Measurements from ENCODE around the gene ARHGEF28.

The ARHGEF28 gene

DNA sequence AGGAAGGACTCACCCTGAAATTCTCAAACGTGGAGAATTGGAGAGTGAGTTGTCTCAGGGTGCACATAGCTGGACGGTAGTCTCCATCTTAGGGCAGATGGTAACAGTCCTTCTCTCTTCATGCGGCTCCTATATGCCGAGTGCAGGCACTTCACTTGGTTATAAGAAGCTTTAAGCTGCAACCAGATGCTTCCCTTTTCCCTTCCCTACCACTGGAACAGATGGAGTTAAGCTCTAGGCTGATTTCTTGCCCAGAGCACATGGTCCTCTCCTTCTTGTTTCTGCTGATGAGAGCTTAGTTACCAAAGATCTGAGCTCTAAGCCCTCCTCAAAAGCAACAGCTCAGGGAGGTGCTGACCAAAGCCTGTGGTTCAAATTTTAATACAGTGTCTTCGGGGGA is 355.7 kb downstream of the ARHGEF28 start:
- Histone ChIP-seq H3K4me3 (replicated peaks; ENCODE audit: insufficient read depth, low read length) (no peak overlapping the region), H3K27ac (replicated peaks) (no peak overlapping the region), H3K27me3 (ENCODE audit: insufficient read depth, poor library complexity, severe bottlenecking) (no peaks in the 10 kb centered on the region)
- TF ChIP-seq CTCF (IDR thresholded peaks at IDR 0.05; ENCODE audit: insufficient read depth, low read length) (no peak), SPI1 (IDR thresholded peaks at IDR 0.05; ENCODE audit: borderline replicate concordance, low read depth) (no peak), GABPA (IDR thresholded peaks at IDR 0.05; ENCODE audit: low read depth) (no peak), POLR2AphosphoS5 (IDR thresholded peaks at IDR 0.05; ENCODE audit: low read depth) (no peak)
- TF ChIP-seq, protein P1, sequence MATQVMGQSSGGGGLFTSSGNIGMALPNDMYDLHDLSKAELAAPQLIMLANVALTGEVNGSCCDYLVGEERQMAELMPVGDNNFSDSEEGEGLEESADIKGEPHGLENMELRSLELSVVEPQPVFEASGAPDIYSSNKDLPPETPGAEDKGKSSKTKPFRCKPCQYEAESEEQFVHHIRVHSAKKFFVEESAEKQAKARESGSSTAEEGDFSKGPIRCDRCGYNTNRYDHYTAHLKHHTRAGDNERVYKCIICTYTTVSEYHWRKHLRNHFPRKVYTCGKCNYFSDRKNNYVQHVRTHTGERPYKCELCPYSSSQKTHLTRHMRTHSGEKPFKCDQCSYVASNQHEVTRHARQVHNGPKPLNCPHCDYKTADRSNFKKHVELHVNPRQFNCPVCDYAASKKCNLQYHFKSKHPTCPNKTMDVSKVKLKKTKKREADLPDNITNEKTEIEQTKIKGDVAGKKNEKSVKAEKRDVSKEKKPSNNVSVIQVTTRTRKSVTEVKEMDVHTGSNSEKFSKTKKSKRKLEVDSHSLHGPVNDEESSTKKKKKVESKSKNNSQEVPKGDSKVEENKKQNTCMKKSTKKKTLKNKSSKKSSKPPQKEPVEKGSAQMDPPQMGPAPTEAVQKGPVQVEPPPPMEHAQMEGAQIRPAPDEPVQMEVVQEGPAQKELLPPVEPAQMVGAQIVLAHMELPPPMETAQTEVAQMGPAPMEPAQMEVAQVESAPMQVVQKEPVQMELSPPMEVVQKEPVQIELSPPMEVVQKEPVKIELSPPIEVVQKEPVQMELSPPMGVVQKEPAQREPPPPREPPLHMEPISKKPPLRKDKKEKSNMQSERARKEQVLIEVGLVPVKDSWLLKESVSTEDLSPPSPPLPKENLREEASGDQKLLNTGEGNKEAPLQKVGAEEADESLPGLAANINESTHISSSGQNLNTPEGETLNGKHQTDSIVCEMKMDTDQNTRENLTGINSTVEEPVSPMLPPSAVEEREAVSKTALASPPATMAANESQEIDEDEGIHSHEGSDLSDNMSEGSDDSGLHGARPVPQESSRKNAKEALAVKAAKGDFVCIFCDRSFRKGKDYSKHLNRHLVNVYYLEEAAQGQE (IDR thresholded peaks at IDR 0.05; ENCODE audit: insufficient replicate concordance, low read depth) = no peak
- no peak for DNase-seq (ENCODE audit: low read depth in 1 of 2, low spot score in 1 of 2)

- DNase-seq (ENCODE audit: low read depth in 1 of 2, low spot score in 1 of 2) = no peak
- TF ChIP-seq GABPA (IDR thresholded peaks at IDR 0.05; ENCODE audit: low read depth) (no peak), POLR2AphosphoS5 (IDR thresholded peaks at IDR 0.05; ENCODE audit: low read depth) (no peak), SPI1 (IDR thresholded peaks at IDR 0.05; ENCODE audit: borderline replicate concordance, low read depth) (no peak)
- TF ChIP-seq, protein P1 (IDR thresholded peaks at IDR 0.05; ENCODE audit: insufficient replicate concordance, low read depth) = no peak
- H3K27me3 ChIP-seq (ENCODE audit: insufficient read depth, poor library complexity, severe bottlenecking) = no peaks in the 10 kb centered on the region
- H3K27ac ChIP-seq (replicated peaks) = no peak overlapping the region
- no peak overlapping the region for H3K4me3 ChIP-seq (replicated peaks; ENCODE audit: insufficient read depth, low read length)
These were observed 357.6 kb downstream of the ARHGEF28 start for GRCh38 chr5:73983644-73984043.

DNA sequence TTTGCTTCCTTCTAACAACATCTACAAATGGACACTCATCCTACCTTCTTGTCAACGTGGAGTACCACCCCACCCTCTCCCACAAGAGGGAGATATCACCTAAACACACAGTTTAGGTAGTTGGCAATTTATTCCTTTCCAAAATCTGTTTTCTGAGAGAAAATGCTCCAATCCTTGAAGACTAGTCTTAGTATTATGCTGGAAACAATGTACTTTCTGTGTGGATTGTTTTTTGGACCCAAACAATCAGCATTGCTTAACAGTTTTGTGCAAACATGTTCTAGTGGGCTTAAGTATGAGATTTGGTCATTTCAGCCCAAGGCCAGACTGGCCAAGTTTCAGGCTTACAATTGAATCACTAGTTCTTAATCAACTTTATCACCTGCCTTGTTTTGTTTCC is 359.1 kb downstream of the ARHGEF28 start:
- TF ChIP-seq, protein P1 (IDR thresholded peaks at IDR 0.05; ENCODE audit: insufficient replicate concordance, low read depth) = no peak
- TF ChIP-seq GABPA (IDR thresholded peaks at IDR 0.05; ENCODE audit: low read depth) (no peak), SPI1 (IDR thresholded peaks at IDR 0.05; ENCODE audit: borderline replicate concordance, low read depth) (no peak), POLR2AphosphoS5 (IDR thresholded peaks at IDR 0.05; ENCODE audit: low read depth) (no peak), CTCF (IDR thresholded peaks at IDR 0.05; ENCODE audit: insufficient read depth, low read length) (no peak)
- no peaks in the 10 kb centered on the region for H3K27me3 ChIP-seq (ENCODE audit: insufficient read depth, poor library complexity, severe bottlenecking)
- no peak for DNase-seq (ENCODE audit: low read depth in 1 of 2, low spot score in 1 of 2)
- no peak overlapping the region for H3K4me3 ChIP-seq (replicated peaks; ENCODE audit: insufficient read depth, low read length)
- H3K27ac ChIP-seq (replicated peaks) = no peak overlapping the region

Measured in HL-60 (cell line).